Duodenal mucosa (tissue), 2 donors: Measurements from ENCODE around the gene TAS1R2.

Experiments used
- H3K27ac ChIP-seq: one replicate; pipeline ENCODE4 v1.7.0; 2013; ENCODE audit warnings: low read depth, low read length
- H3K27me3 ChIP-seq, 2 donors: one replicate each; pipeline ENCODE4 v1.7.0; 2013; ENCODE audit warnings: low read length in 2 of 2, control low read depth in 1 of 2; ENCODE audit not compliant: insufficient read depth in 2 of 2, control insufficient read depth in 1 of 2
- H3K36me3 ChIP-seq, 2 donors: one replicate each; pipeline ENCODE4 v1.7.0; 2013; ENCODE audit warnings: low read length in 2 of 2, control low read depth in 1 of 2; ENCODE audit not compliant: insufficient read depth in 2 of 2, control insufficient read depth in 1 of 2
- H3K4me1 ChIP-seq, 2 donors: one replicate each; pipeline ENCODE4 v1.7.0; 2013; ENCODE audit warnings: low read length in 2 of 2, control low read depth in 1 of 2; ENCODE audit not compliant: insufficient read depth in 2 of 2, control insufficient read depth in 1 of 2
- H3K4me3 ChIP-seq, 2 donors: one replicate each; pipeline ENCODE4 v1.7.0; 2013; ENCODE audit warnings: low read length in 2 of 2, low read depth in 1 of 2
- H3K9ac ChIP-seq, 2 donors: one replicate each; pipeline ENCODE4 v1.7.0; 2013; ENCODE audit warnings: low read length in 2 of 2, low read depth in 1 of 2
- H3K9me3 ChIP-seq, 2 donors: one replicate each; pipeline ENCODE4 v1.7.0; 2013; ENCODE audit warnings: low read length in 2 of 2, control low read depth in 1 of 2; ENCODE audit not compliant: control insufficient read depth in 1 of 2

Gene TAS1R2

GRCh38 chr1:18794561-18794960 is 64.9 kb downstream of the TAS1R2 start:
- no peak overlapping the region for H3K4me3 ChIP-seq
- H3K27ac ChIP-seq: no peak overlapping the region
- H3K36me3 ChIP-seq: no peaks in the 10 kb centered on the region
- no peaks in the 10 kb centered on the region for H3K4me1 ChIP-seq
- no peak overlapping the region for H3K9ac ChIP-seq
- no peaks in the 10 kb centered on the region for H3K27me3 ChIP-seq
- no peaks in the 10 kb centered on the region for H3K9me3 ChIP-seq

DNA sequence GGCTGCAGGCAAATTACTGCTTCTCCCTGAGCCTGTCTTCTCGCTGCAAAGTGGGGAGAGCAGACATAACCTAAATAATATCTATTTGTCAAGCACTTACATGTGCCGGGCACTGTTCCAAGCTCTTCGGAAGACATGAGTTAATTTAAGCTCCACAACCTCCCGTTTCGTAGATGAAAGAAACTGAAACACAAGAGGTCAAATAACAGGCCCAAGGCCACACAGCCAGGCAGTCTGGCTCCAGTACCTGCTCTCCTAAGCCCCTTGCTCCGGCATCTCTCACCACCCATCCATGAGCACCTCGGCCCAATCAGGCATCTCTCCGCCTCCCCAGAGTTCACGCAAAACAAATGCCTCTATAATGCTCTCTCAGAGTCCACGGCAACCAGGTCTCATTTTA is 65.4 kb downstream of the TAS1R2 start:
- H3K27ac ChIP-seq: no peak overlapping the region
- H3K4me1 ChIP-seq: no peaks in the 10 kb centered on the region

DNA sequence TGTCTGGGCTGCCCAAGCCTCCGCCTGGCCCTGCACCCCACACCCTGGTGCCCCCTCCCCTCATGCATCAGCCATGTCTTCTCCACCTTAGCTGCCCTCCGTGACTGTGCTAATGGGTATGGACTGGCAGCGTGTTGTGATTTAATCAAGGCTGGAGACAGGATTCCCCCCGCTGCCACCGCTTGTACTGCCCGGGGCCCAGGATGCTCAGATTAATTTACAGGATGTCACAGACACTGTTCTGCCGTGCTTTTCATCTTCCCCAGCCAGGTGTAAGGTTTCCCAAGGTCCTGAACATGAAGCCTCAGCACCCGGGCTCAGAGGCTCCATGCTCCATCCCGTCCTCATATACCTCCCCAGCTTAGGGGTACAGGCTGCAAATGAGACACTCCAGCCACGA is 66.3 kb downstream of the TAS1R2 start:
- Histone ChIP-seq H3K27me3 (no peaks in the 10 kb centered on the region), H3K4me3 (no peak overlapping the region), H3K9me3 (no peaks in the 10 kb centered on the region), H3K27ac (no peak overlapping the region), H3K4me1 (no peaks in the 10 kb centered on the region), H3K36me3 (no peaks in the 10 kb centered on the region), H3K9ac (no peak overlapping the region)

More for the DNA sequence above, 65.4 kb downstream of the TAS1R2 start:
- Histone ChIP-seq H3K9ac (no peak overlapping the region), H3K4me3 (no peak overlapping the region), H3K27me3 (no peaks in the 10 kb centered on the region), H3K36me3 (no peaks in the 10 kb centered on the region), H3K9me3 (no peaks in the 10 kb centered on the region)

DNA sequence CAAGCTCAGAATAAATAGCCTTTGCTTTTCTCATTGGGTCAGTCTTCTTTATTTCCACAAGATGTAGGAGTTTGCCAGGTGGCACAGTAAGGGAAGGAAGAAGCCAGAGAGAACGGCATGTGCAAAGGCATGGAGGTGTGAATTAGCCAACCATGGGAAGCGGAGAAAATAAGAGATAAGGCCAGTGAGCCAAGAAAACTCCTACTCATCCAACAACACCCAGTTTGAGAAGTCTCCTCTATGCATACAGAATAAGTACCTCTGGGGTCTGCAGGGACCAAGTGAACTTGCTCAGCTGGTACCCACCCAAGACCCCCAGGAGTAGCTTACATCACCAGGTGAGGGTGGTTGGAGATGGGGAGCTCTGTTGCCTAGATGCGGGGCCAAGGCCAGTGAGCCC is 66.7 kb downstream of the TAS1R2 start:
- Histone ChIP-seq H3K4me3 (no peak overlapping the region), H3K27me3 (no peaks in the 10 kb centered on the region)

More for the DNA sequence above, 66.7 kb downstream of the TAS1R2 start:
- no peak overlapping the region for H3K27ac ChIP-seq
- H3K36me3 ChIP-seq: no peaks in the 10 kb centered on the region
- no peaks in the 10 kb centered on the region for H3K4me1 ChIP-seq
- H3K9me3 ChIP-seq: no peaks in the 10 kb centered on the region
- no peak overlapping the region for H3K9ac ChIP-seq
